ENCODE data around the gene ADA. TPM values are rescaled to one million over a fixed set of nuclear protein-coding genes. Genes with fewer than 3 reads are reported as not detected.

Gene ADA
- total and polyA plus RNA-seq, 2 experiments from 2014 or later = 8.6 to 17.5 TPM

- Histone ChIP-seq H3K36me3 (ENCODE audit: low read depth) (no peaks in the 10 kb centered on the region), H4K20me1 (ENCODE audit: insufficient read depth) (no peaks in the 10 kb centered on the region), H2AFZ (no peak overlapping the region), H3K9me3 (ENCODE audit: low read depth) (no peaks in the 10 kb centered on the region), H3K4me1 (ENCODE audit: insufficient read depth) (peaks cover 31% of the 10 kb centered on the region), H3K9ac (no peak overlapping the region), H3K4me3 (no peak overlapping the region), H3K4me2 (ENCODE audit: unreplicated experiment) (no peak overlapping the region), H3F3A (ENCODE audit: insufficient read depth) (peaks cover 19% of the 10 kb centered on the region), H3K79me2 (ENCODE audit: insufficient read depth) (peaks cover 51% of the 10 kb centered on the region), H3K27ac (no peak overlapping the region), H3K27me3 (replicated peaks; ENCODE audit: insufficient read depth) (no peaks in the 10 kb centered on the region), H3K9me2 (ENCODE audit: insufficient read depth) (no peaks in the 10 kb centered on the region)
- WGBS, 2 experiments (ENCODE audit: low coverage in 1 of 2, low lambda C conversion rate in 2 of 2, missing lambda C conversion rate in 2 of 2) = 47 to 58% methylated on average over 1 of the region's 1 CpG
- no peak for TF ChIP-seq EZH2 (IDR thresholded peaks at IDR 0.05; ENCODE audit: insufficient read depth, poor library complexity, severe bottlenecking)
- no peak for TF ChIP-seq EZH2phosphoT487 (IDR thresholded peaks at IDR 0.05; ENCODE audit: insufficient read depth, low read depth)
- in situ Hi-C loops (cut with MboI) = loop anchor here (10.0 to 25.0 kb wide), 2 partner anchors 205 to 387 kb away; partner anchors contain the start of gene OSER1
- DNase-seq = no peak
These were observed 51.8 kb downstream of the ADA start for GRCh38 chr20:44599715-44600114.

GRCh38 chr20:44598423-44599305, 52.8 kb downstream of the ADA start:
- no peak for TF ChIP-seq EZH2phosphoT487 (IDR thresholded peaks at IDR 0.05; ENCODE audit: insufficient read depth, low read depth)
- no peak for TF ChIP-seq EZH2 (IDR thresholded peaks at IDR 0.05; ENCODE audit: insufficient read depth, poor library complexity, severe bottlenecking)
- Histone ChIP-seq H3F3A (ENCODE audit: insufficient read depth) (peaks cover 20% of the 10 kb centered on the region), H3K9me3 (ENCODE audit: low read depth) (no peaks in the 10 kb centered on the region), H3K36me3 (ENCODE audit: low read depth) (no peaks in the 10 kb centered on the region), H4K20me1 (ENCODE audit: insufficient read depth) (no peaks in the 10 kb centered on the region), H3K27me3 (replicated peaks; ENCODE audit: insufficient read depth) (no peaks in the 10 kb centered on the region), H3K9me2 (ENCODE audit: insufficient read depth) (no peaks in the 10 kb centered on the region), H3K4me3 (no peak overlapping the region), H3K9ac (no peak overlapping the region), H2AFZ (no peak overlapping the region), H3K4me1 (ENCODE audit: insufficient read depth) (peaks cover 33% of the 10 kb centered on the region), H3K4me2 (ENCODE audit: unreplicated experiment) (no peak overlapping the region), H3K79me2 (ENCODE audit: insufficient read depth) (peaks cover 53% of the 10 kb centered on the region), H3K27ac (no peak overlapping the region)
- DNase-seq = no peak
- in situ Hi-C loops (cut with MboI) = no loop called here
- 70 to 79% methylated on average over 4 of the region's 4 CpGs for WGBS, 2 experiments (ENCODE audit: low coverage in 1 of 2, low lambda C conversion rate in 2 of 2, missing lambda C conversion rate in 2 of 2)

- Histone ChIP-seq H3K79me2 (ENCODE audit: insufficient read depth) (peaks cover 45% of the 10 kb centered on the region), H3K9me3 (ENCODE audit: low read depth) (no peaks in the 10 kb centered on the region), H2AFZ (no peak overlapping the region), H3K27me3 (replicated peaks; ENCODE audit: insufficient read depth) (no peaks in the 10 kb centered on the region), H3K9ac (no peak overlapping the region), H3K4me2 (ENCODE audit: unreplicated experiment) (no peak overlapping the region), H3K9me2 (ENCODE audit: insufficient read depth) (no peaks in the 10 kb centered on the region), H4K20me1 (ENCODE audit: insufficient read depth) (no peaks in the 10 kb centered on the region), H3K4me1 (ENCODE audit: insufficient read depth) (peaks cover 33% of the 10 kb centered on the region), H3F3A (ENCODE audit: insufficient read depth) (peaks cover 24% of the 10 kb centered on the region), H3K4me3 (no peak overlapping the region), H3K27ac (no peak overlapping the region), H3K36me3 (ENCODE audit: low read depth) (no peaks in the 10 kb centered on the region)
- DNase-seq = no peak
- in situ Hi-C loops (cut with MboI) = no loop called here
- TF ChIP-seq EZH2 (IDR thresholded peaks at IDR 0.05; ENCODE audit: insufficient read depth, poor library complexity, severe bottlenecking) = no peak
- no peak for TF ChIP-seq EZH2phosphoT487 (IDR thresholded peaks at IDR 0.05; ENCODE audit: insufficient read depth, low read depth)
- WGBS, 2 experiments (ENCODE audit: low coverage in 1 of 2, low lambda C conversion rate in 2 of 2, missing lambda C conversion rate in 2 of 2) = 63 to 80% methylated on average over 4 of the region's 4 CpGs
These were observed 53.6 kb downstream of the ADA start for GRCh38 chr20:44597930-44598329.

- H3K4me2 ChIP-seq (ENCODE audit: unreplicated experiment) = no peak overlapping the region
- no peaks in the 10 kb centered on the region for H3K9me2 ChIP-seq (ENCODE audit: insufficient read depth)
- H3K9ac ChIP-seq = no peak overlapping the region
- peaks cover 44% of the 10 kb centered on the region for H3K79me2 ChIP-seq (ENCODE audit: insufficient read depth)
- DNase-seq = no peak
- in situ Hi-C loops (cut with MboI) = no loop called here
- no peak overlapping the region for H3K4me3 ChIP-seq
- 79 to 93% methylated on average over 4 of the region's 4 CpGs for WGBS, 2 experiments (ENCODE audit: low coverage in 1 of 2, low lambda C conversion rate in 2 of 2, missing lambda C conversion rate in 2 of 2)
- no peaks in the 10 kb centered on the region for H4K20me1 ChIP-seq (ENCODE audit: insufficient read depth)
- no peak overlapping the region for H3K27ac ChIP-seq
- H2AFZ ChIP-seq = no peak overlapping the region
- H3K36me3 ChIP-seq (ENCODE audit: low read depth) = no peaks in the 10 kb centered on the region
- no peaks in the 10 kb centered on the region for H3K27me3 ChIP-seq (replicated peaks; ENCODE audit: insufficient read depth)
- no peaks in the 10 kb centered on the region for H3K9me3 ChIP-seq (ENCODE audit: low read depth)
- TF ChIP-seq EZH2phosphoT487 (IDR thresholded peaks at IDR 0.05; ENCODE audit: insufficient read depth, low read depth) = no peak
- no peak for TF ChIP-seq EZH2 (IDR thresholded peaks at IDR 0.05; ENCODE audit: insufficient read depth, poor library complexity, severe bottlenecking)
- peaks cover 20% of the 10 kb centered on the region for H3F3A ChIP-seq (ENCODE audit: insufficient read depth)
- peaks cover 33% of the 10 kb centered on the region for H3K4me1 ChIP-seq (ENCODE audit: insufficient read depth)
These were observed 54.0 kb downstream of the ADA start for GRCh38 chr20:44597516-44597915.

Measured in GM23248 (cell line).